ENCODE data around the gene CLSTN1. TPM values are rescaled to one million over a fixed set of nuclear protein-coding genes. Genes with fewer than 3 reads are reported as not detected.

The CLSTN1 gene
- total RNA-seq, 3 donors from 2014 or later: 166 to 275 (median 224) TPM

- intact Hi-C loops (cut with DNase I, micrococcal nuclease): loop anchor here in 1 of 2 donors (10.0 kb wide), 1 partner anchor 74 kb away; the partner anchor contains the start of genes LZIC and NMNAT1
- TF ChIP-seq CTCF (IDR thresholded peaks at IDR 0.05): no peak
- ATAC-seq (no peak), DNase-seq (no peak)
- Histone ChIP-seq H3K4me3 (no peak overlapping the region), H3K9me3 (no peaks in the 10 kb centered on the region), H3K4me1 (ENCODE audit: low read depth) (no peaks in the 10 kb centered on the region), H3K36me3 (ENCODE audit: low read depth) (no peaks in the 10 kb centered on the region)
Measured at GRCh38 chr1:9870572-9870971, 46.8 kb upstream of the CLSTN1 start.

DNA sequence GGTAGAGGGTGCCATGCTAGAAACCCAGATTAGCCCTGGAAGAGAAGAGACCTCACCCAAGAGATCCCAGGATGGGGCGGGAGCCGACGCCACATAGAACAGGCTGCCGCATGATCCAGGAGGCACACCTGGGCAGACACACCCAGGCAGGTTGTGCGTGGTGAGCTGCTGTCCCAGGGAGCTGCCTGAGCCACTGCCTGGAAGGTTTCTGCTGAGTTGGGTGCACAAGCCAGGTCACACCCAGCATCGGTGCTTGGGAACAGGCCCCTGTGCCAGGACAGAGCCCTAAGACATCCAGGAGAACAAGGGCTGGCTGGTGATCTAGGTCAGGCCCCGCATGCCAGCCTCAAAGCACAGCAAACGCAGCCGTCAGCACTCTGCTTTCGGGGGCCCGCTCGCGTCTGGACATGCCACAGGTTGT lies 46.1 kb upstream of the CLSTN1 start:
- H3K4me3 ChIP-seq: no peak overlapping the region
- no peaks in the 10 kb centered on the region for H3K36me3 ChIP-seq (ENCODE audit: low read depth)
- H3K4me1 ChIP-seq (ENCODE audit: low read depth): no peaks in the 10 kb centered on the region
- DNase-seq (no peak), ATAC-seq (peak; percentile 42)
- intact Hi-C loops (cut with DNase I, micrococcal nuclease): loop anchor here in 1 of 2 donors (10.0 kb wide), 3 partner anchors 75 to 235 kb away; partner anchors contain the start of genes LZIC and NMNAT1
- no peaks in the 10 kb centered on the region for H3K9me3 ChIP-seq
- TF ChIP-seq CTCF (IDR thresholded peaks at IDR 0.05): no peak

- no peaks in the 10 kb centered on the region for H3K4me1 ChIP-seq (ENCODE audit: low read depth)
- intact Hi-C loops (cut with DNase I, micrococcal nuclease): loop anchor here in 1 of 2 donors (10.0 kb wide), 2 partner anchors 83 to 233 kb away; no protein-coding TSS in a partner anchor
- no peaks in the 10 kb centered on the region for H3K9me3 ChIP-seq
- DNase-seq (no peak), ATAC-seq (no peak)
- no peak overlapping the region for H3K4me3 ChIP-seq
- no peaks in the 10 kb centered on the region for H3K36me3 ChIP-seq (ENCODE audit: low read depth)
- TF ChIP-seq CTCF (IDR thresholded peaks at IDR 0.05): no peak
Measured at GRCh38 chr1:9868244-9868590, 44.5 kb upstream of the CLSTN1 start.

GRCh38 chr1:9867408-9868243 lies 43.9 kb upstream of the CLSTN1 start:
- no peaks in the 10 kb centered on the region for H3K36me3 ChIP-seq (ENCODE audit: low read depth)
- peak; percentile 97 for TF ChIP-seq CTCF (IDR thresholded peaks at IDR 0.05)
- H3K4me3 ChIP-seq: no peak overlapping the region
- no peaks in the 10 kb centered on the region for H3K4me1 ChIP-seq (ENCODE audit: low read depth)
- peak; percentile 96 for ATAC-seq
- peak; percentile 82 to 94 (median 88) for DNase-seq
- intact Hi-C loops (cut with DNase I, micrococcal nuclease): loop anchor here (2.0 to 10.0 kb wide), 3 partner anchors 83 to 233 kb away; no protein-coding TSS in a partner anchor
- no peaks in the 10 kb centered on the region for H3K9me3 ChIP-seq

GRCh38 chr1:9866836-9867235 lies 43.1 kb upstream of the CLSTN1 start:
- no peak for DNase-seq
- no peak for TF ChIP-seq CTCF (IDR thresholded peaks at IDR 0.05)
- intact Hi-C loops (cut with DNase I, micrococcal nuclease): loop anchor here (2.0 to 10.0 kb wide), 3 partner anchors 82 to 232 kb away; no protein-coding TSS in a partner anchor

More at GRCh38 chr1:9866836-9867235, 43.1 kb upstream of the CLSTN1 start:
- Histone ChIP-seq H3K36me3 (ENCODE audit: low read depth) (no peaks in the 10 kb centered on the region), H3K9me3 (no peaks in the 10 kb centered on the region), H3K4me3 (no peak overlapping the region), H3K4me1 (ENCODE audit: low read depth) (no peaks in the 10 kb centered on the region)
- ATAC-seq: no peak
